G401.6 (cell line): ENCODE results near the gene ZNF540.
"Not testable (repeated sequence)": the region's sequence is repeated elsewhere in the genome, so short reads cannot be mapped to it uniquely, and the experiment has no call there.

ENCODE experiments used
- FAIRE-seq: peaks from 2 replicates; lab custom pipeline; 2012; peaks lifted over from hg19 to GRCh38; lab: Jason Lieb, UNC

The ZNF540 gene

GRCh38 chr19:37594304-37594981 is at the start of gene ZNF540, which contains the start of gene ZNF571:
Gene ZNF540, plus strand, starts transcription at chr19:37594876. Its CDS starts 3,572 bp downstream, at chr19:37598448.
Gene ZNF571, minus strand, starts transcription at chr19:37594792. Its CDS starts 8,116 bp downstream, at chr19:37586676.
- FAIRE-seq = peak; percentile 94

DNA sequence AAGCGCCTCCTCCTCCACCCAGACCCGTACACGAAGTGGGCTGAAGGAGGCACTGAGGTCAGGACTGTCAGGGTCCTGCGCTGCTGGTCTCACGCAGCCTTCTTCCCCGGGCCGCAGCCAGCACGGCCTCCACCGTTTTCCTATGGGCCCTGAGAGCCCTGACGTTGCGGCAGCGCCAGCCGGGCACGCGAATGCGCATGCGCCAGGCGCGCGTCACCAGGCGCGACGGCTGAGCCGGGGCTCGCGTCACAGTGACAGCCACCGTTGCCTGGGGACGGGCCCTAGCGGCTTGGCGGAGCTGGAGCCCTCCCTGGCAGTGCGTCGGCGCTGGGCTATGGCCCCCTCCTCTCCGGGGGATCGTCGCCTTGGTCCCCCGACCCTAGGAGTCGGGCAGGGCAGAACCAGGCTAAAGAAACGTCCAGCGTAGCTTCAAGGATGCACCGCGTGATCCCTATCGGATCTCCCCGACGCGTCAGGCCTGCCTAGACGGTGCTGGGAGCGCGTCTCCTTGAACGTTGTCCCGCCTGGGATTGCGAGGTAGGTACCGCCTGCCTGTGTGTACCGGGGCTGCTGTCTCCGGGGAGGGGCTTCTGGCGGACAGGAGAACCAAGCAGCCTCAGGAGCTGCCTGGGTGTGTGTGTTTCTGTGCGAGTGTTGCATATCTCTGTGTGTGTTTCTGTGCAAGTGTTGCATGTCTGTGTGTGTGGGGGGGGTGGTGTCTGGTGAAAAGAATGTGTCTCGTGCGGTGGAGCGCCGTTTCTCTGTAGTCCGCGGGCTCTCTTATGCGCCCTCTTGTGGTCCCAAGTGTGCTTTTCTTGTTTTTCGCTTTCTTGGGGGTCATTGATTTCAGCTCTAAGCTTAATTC is 43.3 kb upstream of the ZNF540 start:
- FAIRE-seq = no peak

DNA sequence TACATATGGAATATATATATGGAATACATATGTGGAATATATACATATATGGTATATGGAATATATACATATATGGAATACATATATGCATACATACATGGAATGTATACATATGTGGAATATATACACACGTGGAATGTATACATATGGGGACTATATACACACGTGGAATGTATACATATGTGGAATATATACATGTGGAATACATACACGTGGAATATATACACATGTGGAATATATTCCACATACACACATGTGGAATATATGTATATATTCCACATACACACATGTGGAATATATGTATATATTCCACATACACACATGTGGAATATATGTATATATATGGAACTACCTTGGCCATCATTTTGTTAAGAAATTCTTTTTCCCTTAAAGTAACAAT is 31.2 kb upstream of the ZNF540 start:
- no peak for FAIRE-seq

DNA sequence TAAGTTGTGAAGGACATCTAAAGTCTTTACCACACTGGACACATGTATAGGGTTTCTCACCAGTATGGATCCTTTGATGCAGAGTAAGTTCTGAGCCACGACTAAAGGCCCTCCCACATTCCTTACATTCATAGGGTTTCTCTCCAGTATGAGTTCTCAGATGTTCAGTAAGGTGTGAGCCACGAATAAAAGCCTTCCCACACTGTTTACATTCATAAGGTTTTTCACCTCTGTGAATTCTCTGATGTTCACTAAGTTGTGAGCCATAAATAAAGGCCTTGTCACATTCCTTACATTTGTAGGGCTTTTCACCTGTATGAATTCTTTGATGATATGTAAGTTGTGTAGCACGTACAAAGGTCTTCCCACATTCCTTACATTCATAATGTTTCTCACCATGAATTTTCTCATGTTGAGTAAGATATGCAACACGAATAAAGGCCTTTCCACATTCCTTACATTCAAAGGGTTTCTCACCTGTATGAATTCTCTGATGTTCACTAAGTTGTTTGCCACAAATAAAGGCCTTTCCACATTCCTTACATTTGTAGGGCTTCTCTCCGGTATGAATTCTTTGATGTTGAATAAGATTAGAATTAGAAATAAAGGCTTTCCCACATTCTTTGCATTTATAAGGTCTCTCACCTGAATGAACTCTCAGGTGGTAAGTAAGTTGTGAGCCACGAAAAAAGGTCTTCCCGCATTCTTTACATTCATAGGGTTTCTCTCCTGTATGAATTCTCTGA is 29.9 kb upstream of the ZNF540 start:
- FAIRE-seq = no peak

GRCh38 chr19:37565370-37565669 is 29.4 kb upstream of the ZNF540 start:
- no peak for FAIRE-seq

DNA sequence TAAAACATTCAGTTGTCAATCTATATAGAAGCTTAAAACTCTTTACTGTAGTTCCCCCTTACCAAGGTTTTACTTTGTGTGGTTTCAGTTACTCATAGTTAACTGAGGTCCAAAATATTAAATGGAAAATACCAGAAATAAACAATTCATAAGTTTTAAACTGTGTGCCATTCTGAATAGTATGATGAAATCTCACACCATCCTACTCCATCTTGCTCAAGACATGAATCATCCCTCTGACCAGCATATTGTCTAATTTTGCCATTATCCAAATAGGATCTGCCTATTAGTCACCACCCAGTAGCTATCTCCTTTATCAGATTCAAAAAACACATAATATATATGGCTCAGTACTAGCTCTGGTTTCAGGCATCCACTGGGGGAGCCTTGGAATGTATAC is 22.5 kb upstream of the ZNF540 start:
- FAIRE-seq = no peak

DNA sequence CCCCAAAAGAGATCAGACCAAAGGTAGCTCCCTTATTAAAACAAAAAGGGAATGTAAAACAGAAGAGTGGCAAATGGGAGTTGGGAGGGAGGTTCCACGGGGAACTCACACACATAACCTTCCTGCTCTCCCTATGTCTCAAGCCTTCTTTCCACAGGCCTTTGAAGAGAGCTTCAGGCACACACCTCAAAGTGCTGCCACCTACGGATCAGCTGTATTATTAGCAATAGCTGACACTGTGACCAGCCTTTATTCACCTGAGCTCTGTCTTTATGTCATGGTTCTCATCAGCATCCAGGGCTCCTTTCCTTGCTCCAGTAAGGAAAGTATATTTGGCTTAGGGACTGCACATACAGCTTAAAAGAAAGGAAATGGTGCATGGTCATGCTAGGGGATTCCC is 11.3 kb upstream of the ZNF540 start:
- FAIRE-seq = no peak

GRCh38 chr19:37593996-37594303 is 726 bp upstream of the ZNF540 start:
- FAIRE-seq = no peak

DNA sequence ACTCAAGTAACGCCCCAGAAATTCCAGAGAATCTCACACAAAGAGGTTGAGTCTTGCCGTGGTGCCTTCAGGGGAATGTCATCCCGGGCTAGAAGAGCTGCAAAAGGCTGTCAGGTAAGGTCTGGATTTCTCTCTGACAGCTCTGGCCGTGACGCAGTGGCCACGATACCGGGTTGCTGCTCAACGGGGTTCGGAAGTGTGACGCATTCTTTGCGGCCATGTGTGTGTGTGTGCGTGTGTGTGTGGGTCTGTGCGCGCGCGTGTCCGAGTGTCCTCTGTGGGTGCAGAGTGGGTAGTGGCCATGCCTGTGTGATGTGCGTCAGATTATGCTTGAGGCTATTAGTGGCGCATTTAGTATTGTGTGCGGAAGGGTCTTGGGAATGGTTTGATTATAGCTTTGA is 306 bp downstream of the ZNF540 start:
- no peak for FAIRE-seq

- FAIRE-seq = no peak
Observed at GRCh38 chr19:37635076-37636056, 40.7 kb downstream of the ZNF540 start.

DNA sequence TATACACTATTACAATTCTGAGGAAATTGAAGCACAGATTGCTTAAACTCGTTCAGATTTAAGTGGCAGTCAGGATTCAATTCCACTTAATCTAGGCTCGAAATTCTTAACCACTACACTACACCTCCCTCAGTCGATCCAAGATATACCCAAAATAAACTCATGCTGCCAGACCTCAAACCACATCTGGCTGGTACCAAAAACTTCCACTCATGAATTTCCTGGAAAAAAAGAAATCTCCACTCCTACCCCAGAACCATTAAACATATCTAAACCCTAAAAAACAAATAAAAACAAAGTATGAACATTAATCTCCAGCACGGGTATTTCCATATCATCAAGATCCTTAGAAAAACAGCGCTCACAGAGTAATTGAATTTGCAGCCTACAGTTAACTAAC is 59.4 kb downstream of the ZNF540 start:
- FAIRE-seq = no peak

DNA sequence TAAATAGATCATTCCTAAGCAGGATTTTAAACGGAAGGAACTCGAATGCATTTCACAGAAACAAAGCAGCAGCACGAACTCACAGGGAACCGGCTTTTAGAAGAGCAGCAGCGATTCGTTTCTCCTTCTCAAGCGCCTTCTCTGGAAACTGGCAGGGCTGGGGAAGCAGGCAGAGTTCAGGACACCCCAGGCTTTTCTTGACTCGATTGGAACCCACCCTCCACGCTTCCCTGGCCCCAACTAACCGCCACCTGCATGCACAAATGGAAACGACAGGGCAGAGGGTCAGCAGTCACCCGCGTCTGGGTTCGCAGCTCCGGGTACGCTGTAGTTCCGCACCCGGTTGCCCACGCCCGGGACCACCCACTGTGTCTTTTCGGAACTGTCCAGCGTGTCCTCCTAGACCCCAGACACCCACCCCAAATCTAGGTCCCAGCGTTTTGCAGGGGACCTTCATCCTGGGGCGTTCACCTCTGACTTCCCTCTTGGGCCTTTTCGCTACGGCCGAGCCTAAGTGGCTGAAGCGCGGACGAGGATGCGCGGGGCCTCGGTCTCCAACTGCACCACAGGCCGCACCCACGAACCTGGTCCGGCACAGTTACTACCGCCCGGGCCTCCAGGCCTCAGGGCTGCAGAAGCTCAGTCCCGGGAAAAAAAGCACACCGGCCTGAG is 60.1 kb downstream of the ZNF540 start:
- no peak for FAIRE-seq

DNA sequence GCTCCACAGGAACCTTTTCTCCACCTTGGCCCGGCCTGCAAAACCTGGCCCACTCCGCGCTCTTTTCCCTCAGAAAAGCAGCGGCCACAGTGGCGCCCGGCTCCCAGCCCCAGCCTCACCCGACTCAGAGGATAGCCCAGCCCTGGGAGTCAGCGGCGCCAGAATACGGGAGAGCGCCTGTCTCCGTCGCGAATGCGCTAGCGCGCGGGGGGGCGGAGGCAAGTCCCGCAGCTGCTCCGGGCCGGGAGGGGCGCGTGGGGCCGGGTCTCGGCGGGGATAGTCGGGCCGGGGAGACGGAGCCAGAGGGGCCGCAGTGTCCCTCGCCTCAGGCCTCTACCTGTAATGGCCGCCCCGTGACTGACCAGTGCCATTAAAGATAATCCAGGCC is 60.6 kb downstream of the ZNF540 start, which contains the start of gene ZFP30:
TSS of gene ZFP30 (minus strand) at position 165 of the 388 bp plus-strand sequence. CDS start 7,643 bp downstream, outside the sequence.
- FAIRE-seq = no peak

GRCh38 chr19:37655689-37656371 is 61.2 kb downstream of the ZNF540 start:
- peak; percentile 87 for FAIRE-seq

GRCh38 chr19:37657157-37657556 is 62.5 kb downstream of the ZNF540 start:
- not testable (repeated sequence) for FAIRE-seq
